Measurements from ENCODE around the gene KCNG1. TPM values are rescaled to one million over a fixed set of nuclear protein-coding genes. Genes with fewer than 3 reads are reported as not detected.
A peak's percentile ranks its signal among the peaks of the same experiment; 100 is the strongest.

Gene KCNG1
- total RNA-seq, 1 donor from 2014 or later, result 0.30 TPM

- TF ChIP-seq CTCF (IDR thresholded peaks at IDR 0.05; ENCODE audit: borderline replicate concordance), result no peak
- Histone ChIP-seq H3K27ac (replicated peaks) (no peak overlapping the region), H3K4me1 (no peaks in the 10 kb centered on the region), H3K36me3 (no peaks in the 10 kb centered on the region), H3K9me3 (replicated peaks) (no peaks in the 10 kb centered on the region), H3K27me3 (ENCODE audit: low read depth) (peaks cover 81% of the 10 kb centered on the region), H3K4me3 (no peak overlapping the region)
- intact Hi-C loops (cut with micrococcal nuclease), result loop anchor here (5.0 kb wide), 1 partner anchor 308 kb away; no protein-coding TSS in a partner anchor
- no peak for DNase-seq
Measured at GRCh38 chr20:50999355-50999754, 23.6 kb downstream of the KCNG1 start.

GRCh38 chr20:50996901-50997865, 25.7 kb downstream of the KCNG1 start:
- Histone ChIP-seq H3K27me3 (ENCODE audit: low read depth) (peaks cover 73% of the 10 kb centered on the region), H3K4me3 (no peak overlapping the region), H3K4me1 (no peaks in the 10 kb centered on the region), H3K36me3 (no peaks in the 10 kb centered on the region), H3K27ac (replicated peaks) (no peak overlapping the region), H3K9me3 (replicated peaks) (no peaks in the 10 kb centered on the region)
- no peak for TF ChIP-seq CTCF (IDR thresholded peaks at IDR 0.05; ENCODE audit: borderline replicate concordance)
- intact Hi-C loops (cut with micrococcal nuclease), result loop anchor here (5.0 kb wide), 1 partner anchor 310 kb away; no protein-coding TSS in a partner anchor
- no peak for DNase-seq

GRCh38 chr20:50995506-50995905, 27.4 kb downstream of the KCNG1 start:
- no peak overlapping the region for H3K4me3 ChIP-seq
- H3K36me3 ChIP-seq, result no peaks in the 10 kb centered on the region
- no peaks in the 10 kb centered on the region for H3K4me1 ChIP-seq
- no peak for TF ChIP-seq CTCF (IDR thresholded peaks at IDR 0.05; ENCODE audit: borderline replicate concordance)
- intact Hi-C loops (cut with micrococcal nuclease), result loop anchor here (5.0 kb wide), 1 partner anchor 312 kb away; no protein-coding TSS in a partner anchor
- no peak for DNase-seq
- H3K9me3 ChIP-seq (replicated peaks), result no peaks in the 10 kb centered on the region
- H3K27ac ChIP-seq (replicated peaks), result no peak overlapping the region
- H3K27me3 ChIP-seq (ENCODE audit: low read depth), result peaks cover 73% of the 10 kb centered on the region

- DNase-seq, result no peak
- no peaks in the 10 kb centered on the region for H3K4me1 ChIP-seq
- intact Hi-C loops (cut with micrococcal nuclease), result no loop called here
- H3K9me3 ChIP-seq (replicated peaks), result no peaks in the 10 kb centered on the region
- no peak for TF ChIP-seq CTCF (IDR thresholded peaks at IDR 0.05; ENCODE audit: borderline replicate concordance)
- H3K27ac ChIP-seq (replicated peaks), result no peak overlapping the region
- peaks cover 70% of the 10 kb centered on the region for H3K27me3 ChIP-seq (ENCODE audit: low read depth)
- no peak overlapping the region for H3K4me3 ChIP-seq
- no peaks in the 10 kb centered on the region for H3K36me3 ChIP-seq
Measured at GRCh38 chr20:50993876-50994275, 29.0 kb downstream of the KCNG1 start.

GRCh38 chr20:50992733-50993457, 30.0 kb downstream of the KCNG1 start:
- intact Hi-C loops (cut with micrococcal nuclease), result no loop called here
- Histone ChIP-seq H3K4me3 (no peak overlapping the region), H3K9me3 (replicated peaks) (no peaks in the 10 kb centered on the region), H3K27me3 (ENCODE audit: low read depth) (peaks cover 68% of the 10 kb centered on the region), H3K27ac (replicated peaks) (no peak overlapping the region), H3K36me3 (no peaks in the 10 kb centered on the region), H3K4me1 (no peaks in the 10 kb centered on the region)
- no peak for DNase-seq
- TF ChIP-seq CTCF (IDR thresholded peaks at IDR 0.05; ENCODE audit: borderline replicate concordance), result peak; percentile 55
